GM23338 (cell line): ENCODE data around the gene KNL1. TPM values are rescaled to one million over a fixed set of nuclear protein-coding genes. Genes with fewer than 3 reads are reported as not detected.

ENCODE experiments used
- ATAC-seq: fragments of 200-7000 bp; cut with Tn5 transposase; 3 replicates; pipeline ENCODE4 v1.9.1; 2020
- DNase-seq: peaks from one replicate; pipeline ENCODE4 v3.0.0-alpha.2; 2015; ENCODE audit warnings: low spot score
- H2AFZ ChIP-seq: fragments of 200-600 bp; sonication (generic); 2 replicates; pipeline ENCODE4 v1.8.0; 2016; ENCODE audit warnings: antibody characterized with exemption, mild to moderate bottlenecking, moderate library complexity
- H3F3A ChIP-seq: fragments of 200-600 bp; sonication (generic); replicated peaks from 2 replicates; pipeline ENCODE4 v1.8.0; 2017; ENCODE audit warnings: antibody characterized with exemption, mixed run types, low read depth
- H3K27ac ChIP-seq: fragments of 200-600 bp; sonication (generic); 2 replicates; pipeline ENCODE4 v1.6.1; 2016; ENCODE audit warnings: low read depth
- H3K27me3 ChIP-seq: fragments of 200-600 bp; sonication (generic); 2 replicates; pipeline ENCODE4 v1.8.0; 2016; ENCODE audit warnings: mild to moderate bottlenecking, mixed run types, moderate library complexity; ENCODE audit not compliant: insufficient read depth
- H3K36me3 ChIP-seq: fragments of 200-600 bp; sonication (generic); 2 replicates; pipeline ENCODE4 v1.8.0; 2016; ENCODE audit warnings: mild to moderate bottlenecking; ENCODE audit not compliant: insufficient read depth
- H3K4me1 ChIP-seq: fragments of 200-600 bp; sonication (generic); 2 replicates; pipeline ENCODE4 v1.8.0; 2016; ENCODE audit warnings: mild to moderate bottlenecking, moderate library complexity; ENCODE audit not compliant: insufficient read depth
- H3K4me2 ChIP-seq: fragments of 200-600 bp; sonication (generic); 2 replicates; pipeline ENCODE4 v1.7.1; 2017; ENCODE audit warnings: mixed run types
- H3K4me3 ChIP-seq: fragments of 200-600 bp; sonication (generic); 2 replicates; pipeline ENCODE4 v1.6.1; 2016; ENCODE audit warnings: mixed run types
- H3K79me2 ChIP-seq: fragments of 200-600 bp; sonication (generic); replicated peaks from 2 replicates; pipeline ENCODE4 v1.8.0; 2017; ENCODE audit warnings: mild to moderate bottlenecking; ENCODE audit not compliant: insufficient read depth
- H3K9me2 ChIP-seq: fragments of 200-600 bp; sonication (generic); 2 replicates; pipeline ENCODE4 v1.8.0; 2017; ENCODE audit not compliant: insufficient read depth
- H4K20me1 ChIP-seq: fragments of 200-600 bp; sonication (generic); replicated peaks from 2 replicates; pipeline ENCODE4 v1.8.0; 2017; ENCODE audit warnings: mild to moderate bottlenecking; ENCODE audit not compliant: insufficient read depth
- H3K27ac Mint-ChIP-seq: 2 replicates; pipeline ENCODE4 v1.8.0; 2020; ENCODE audit warnings: inconsistent platforms, mild to moderate bottlenecking, moderate library complexity, mixed read lengths
- H3K27me3 Mint-ChIP-seq: 3 replicates; pipeline ENCODE4 v1.8.0; 2022; ENCODE audit warnings: low read depth, mild to moderate bottlenecking, moderate library complexity, mixed read lengths, inconsistent platforms; ENCODE audit not compliant: insufficient read depth, poor library complexity
- H3K36me3 Mint-ChIP-seq: 3 replicates; pipeline ENCODE4 v1.8.0; 2021; ENCODE audit warnings: low read depth, mild to moderate bottlenecking, inconsistent platforms, moderate library complexity, mixed read lengths
- H3K4me1 Mint-ChIP-seq: 3 replicates; pipeline ENCODE4 v1.8.0; 2020; ENCODE audit warnings: mild to moderate bottlenecking, inconsistent platforms, mixed read lengths
- H3K4me3 Mint-ChIP-seq: 3 replicates; pipeline ENCODE4 v1.8.0; 2021; ENCODE audit warnings: moderate library complexity, mild to moderate bottlenecking, inconsistent platforms, mixed read lengths
- H3K9me3 Mint-ChIP-seq: 3 replicates; pipeline ENCODE4 v1.8.0; 2020; ENCODE audit warnings: moderate library complexity, mild to moderate bottlenecking, inconsistent platforms, mixed read lengths
- CREB1 ChIP-seq: fragments of 250-450 bp; sonication (Bioruptor Pico); IDR thresholded peaks from 2 replicates; pipeline ENCODE4 v1.5.0; 2020; ENCODE audit warnings: low read depth, mild to moderate bottlenecking, moderate library complexity
- CTCF ChIP-seq, 2 experiments: fragments of 200-600 bp in 1 of 2; sonication (generic) in 1 of 2; conservative IDR thresholded peaks; 2 replicates each; pipeline versions ENCODE4 v1.5.1 to v1.6.1; 2016 to 2017; ENCODE audit warnings: antibody characterized with exemption in 2 of 2, low read depth in 2 of 2, mild to moderate bottlenecking in 2 of 2, moderate library complexity in 1 of 2
- ETS1 ChIP-seq: IDR thresholded peaks from 2 replicates; pipeline ENCODE4 v1.6.1; 2016; ENCODE audit warnings: antibody characterized with exemption
- EZH2 ChIP-seq: fragments of 200-600 bp; sonication (generic); IDR thresholded peaks from one replicate; pipeline ENCODE4 v1.8.0; 2017; ENCODE audit warnings: antibody characterized with exemption, mild to moderate bottlenecking, low read depth; ENCODE audit not compliant: unreplicated experiment
- NANOG ChIP-seq: IDR thresholded peaks from 2 replicates; pipeline ENCODE4 v1.6.1; 2016; ENCODE audit warnings: antibody characterized with exemption, borderline replicate concordance
- POLR2AphosphoS5 ChIP-seq: IDR thresholded peaks from 2 replicates; pipeline ENCODE4 v1.6.1; 2016; ENCODE audit warnings: antibody characterized with exemption, low read depth
- REST ChIP-seq: IDR thresholded peaks from one replicate; pipeline ENCODE4 v1.6.1; 2018; ENCODE audit warnings: antibody characterized with exemption; ENCODE audit not compliant: unreplicated experiment
- STAT1 ChIP-seq: IDR thresholded peaks from one replicate; pipeline ENCODE4 v1.6.1; 2016; ENCODE audit warnings: antibody characterized with exemption; ENCODE audit not compliant: unreplicated experiment
- ZNF114 ChIP-seq: fragments of 250-450 bp; sonication (Bioruptor Pico); IDR thresholded peaks from 2 replicates; pipeline ENCODE4 v1.5.0; 2020; ENCODE audit warnings: mild to moderate bottlenecking, moderate library complexity
- ZNF331 ChIP-seq: fragments of 250-450 bp; sonication (Bioruptor Pico); IDR thresholded peaks from 2 replicates; pipeline ENCODE4 v1.5.0; 2020; ENCODE audit warnings: low read depth, mild to moderate bottlenecking, moderate library complexity
- polyA plus RNA-seq: library from polyadenylated mRNA; unstranded; fragments of >200 nt; fragmentation: Nextera tagmentation; extraction: Ambion mirVana; gene quantifications from 2 replicates; pipeline ENCODE4 v1.2.1, GENCODE V29; 2016
- total RNA-seq: library from RNA; depleted of rRNA; stranded (reverse); fragments of >200 nt; shearing (Covaris generic); gene quantifications from 2 replicates; pipeline ENCODE4 v1.2.3, GENCODE V29; 2014

The KNL1 gene
- total and polyA plus RNA-seq, 2 experiments from 2014 or later = 16.7 to 43.2 TPM

GRCh38 chr15:40582726-40583246 lies 11.3 kb upstream of the KNL1 start:
- H3K4me1 ChIP-seq = no peaks in the 10 kb centered on the region
- TF ChIP-seq REST (no peak), EZH2 (no peak), ETS1 (no peak), CTCF (conservative IDR thresholded peaks at IDR 0.05; ENCODE audit: low read depth in 2 of 2) (no peak), ZNF114 (no peak), NANOG (no peak), CREB1 (CRISPR knock-in tag) (no peak), POLR2AphosphoS5 (no peak), ZNF331 (CRISPR knock-in tag) (no peak)
- H2AFZ ChIP-seq = no peak overlapping the region
- no peaks in the 10 kb centered on the region for H3K79me2 ChIP-seq
- H3K36me3 ChIP-seq = no peaks in the 10 kb centered on the region
- H3F3A ChIP-seq = no peaks in the 10 kb centered on the region
- no peaks in the 10 kb centered on the region for H3K36me3 Mint-ChIP-seq
- H3K4me3 ChIP-seq = no peak overlapping the region
- H3K27ac Mint-ChIP-seq = no peak overlapping the region
- H3K4me1 Mint-ChIP-seq = peaks cover 2% of the 10 kb centered on the region; the same call in 2 of the 3 replicates
- DNase-seq = peak; percentile 77
- H3K27me3 Mint-ChIP-seq = no peaks in the 10 kb centered on the region
- H3K9me3 Mint-ChIP-seq = no peaks in the 10 kb centered on the region
- no peaks in the 10 kb centered on the region for H4K20me1 ChIP-seq
- no peaks in the 10 kb centered on the region for H3K9me2 ChIP-seq
- peak; percentile 81 for ATAC-seq
- H3K27me3 ChIP-seq = no peaks in the 10 kb centered on the region
- H3K4me2 ChIP-seq = no peak overlapping the region
- H3K27ac ChIP-seq = no peak overlapping the region
- H3K4me3 Mint-ChIP-seq = no peak overlapping the region

- Mint-ChIP-seq H3K36me3 (no peaks in the 10 kb centered on the region), H3K4me3 (no peak overlapping the region), H3K4me1 (peaks cover 2% of the 10 kb centered on the region; the same call in 2 of the 3 replicates), H3K27ac (no peak overlapping the region), H3K9me3 (no peaks in the 10 kb centered on the region), H3K27me3 (no peaks in the 10 kb centered on the region)
- H3K27me3 ChIP-seq = no peaks in the 10 kb centered on the region
- no peaks in the 10 kb centered on the region for H3K9me2 ChIP-seq
- no peak overlapping the region for H3K27ac ChIP-seq
- no peak overlapping the region for H3K4me2 ChIP-seq
- no peaks in the 10 kb centered on the region for H3K36me3 ChIP-seq
- no peaks in the 10 kb centered on the region for H3F3A ChIP-seq
- H4K20me1 ChIP-seq = no peaks in the 10 kb centered on the region
- no peak for DNase-seq
- H3K4me3 ChIP-seq = no peak overlapping the region
- no peak for ATAC-seq
- H3K4me1 ChIP-seq = no peaks in the 10 kb centered on the region
- no peaks in the 10 kb centered on the region for H3K79me2 ChIP-seq
- H2AFZ ChIP-seq = peak overlapping the region; percentile 38; the same call in 1 of the 2 replicates
- TF ChIP-seq EZH2 (no peak), REST (no peak), ETS1 (no peak), CTCF (conservative IDR thresholded peaks at IDR 0.05; ENCODE audit: low read depth in 2 of 2) (no peak), NANOG (no peak), STAT1 (no peak)
Observed at GRCh38 chr15:40584191-40584590, 9.9 kb upstream of the KNL1 start.
